GM21381 (cell line): ENCODE measurements around the gene GASK1B.

Experiments used
- ATAC-seq: cut with Tn5 transposase; IDR thresholded peaks from one replicate; pipeline ENCODE4 v1.9.1; 2021; ENCODE audit warnings: mild to moderate bottlenecking, moderate library complexity; ENCODE audit not compliant: unreplicated experiment

Gene GASK1B

DNA sequence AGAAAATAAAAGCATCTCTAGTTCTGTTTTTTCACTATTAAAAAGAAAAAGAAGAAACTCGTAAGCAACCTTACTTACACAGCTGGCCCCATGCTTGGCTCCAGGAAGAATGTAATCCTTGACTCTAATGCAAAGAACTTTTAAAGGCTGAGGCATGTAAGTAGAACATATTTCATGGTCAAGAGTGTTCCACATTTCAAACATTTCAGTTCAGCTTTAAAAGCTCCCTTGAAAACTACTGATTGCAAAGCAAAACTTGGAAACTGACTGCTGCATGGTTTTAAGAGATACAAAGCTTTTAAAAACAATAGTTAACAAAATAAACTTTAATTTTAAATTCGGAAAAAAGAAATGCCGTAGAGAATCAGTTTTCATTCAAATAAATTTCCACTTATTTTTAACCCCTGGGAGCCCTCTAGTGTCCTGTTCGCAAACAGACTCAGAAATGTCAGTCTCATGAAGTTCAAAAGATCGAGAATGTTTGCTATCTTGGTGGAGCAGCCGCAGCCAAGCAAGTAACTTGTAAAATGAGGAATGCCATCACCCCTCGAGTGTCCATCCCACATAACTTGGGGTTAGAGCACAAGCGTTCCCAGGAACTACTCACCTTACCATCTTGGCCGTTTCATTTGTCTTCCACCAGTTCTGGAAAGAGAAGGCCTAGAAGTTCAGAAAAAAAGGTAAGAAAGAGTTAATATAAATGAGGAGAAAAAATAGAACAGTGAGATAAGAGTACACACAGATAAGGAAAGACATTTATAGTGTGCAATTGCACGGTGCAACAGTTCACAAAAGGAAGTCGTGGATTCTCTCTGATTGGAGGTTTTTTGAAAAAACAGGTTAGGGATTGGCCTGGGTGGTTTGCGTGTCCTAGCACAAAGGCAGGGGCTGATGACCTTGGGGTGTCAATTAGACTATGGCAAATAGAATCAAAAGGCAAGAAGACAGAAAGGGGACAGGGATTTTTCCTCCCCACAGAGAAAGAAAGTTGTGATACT lies at the start of gene GASK1B:
Gene GASK1B (minus strand): TSS at position 765 of the 998 bp plus-strand sequence. CDS start 1,650 bp downstream, outside the sequence.
- no peak for ATAC-seq

DNA sequence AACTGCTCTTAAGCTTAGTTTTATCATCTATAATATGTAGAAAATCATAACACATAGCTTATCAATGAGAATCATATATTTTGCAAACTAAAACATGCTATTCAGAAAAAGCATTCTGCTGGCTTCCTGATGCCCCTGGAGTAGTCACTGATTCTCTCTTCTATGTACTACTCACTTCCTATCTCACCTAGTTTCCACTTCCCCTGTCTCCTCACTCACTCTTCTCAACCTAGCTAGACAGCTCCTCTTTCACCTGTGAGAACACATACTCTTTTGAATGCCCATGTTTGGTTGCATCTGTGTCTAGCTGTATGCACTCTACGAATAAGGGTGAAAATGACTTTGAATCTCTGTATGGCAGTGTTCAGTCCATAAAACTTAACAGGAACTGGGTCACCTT lies 46.8 kb upstream of the GASK1B start:
- no peak for ATAC-seq

DNA sequence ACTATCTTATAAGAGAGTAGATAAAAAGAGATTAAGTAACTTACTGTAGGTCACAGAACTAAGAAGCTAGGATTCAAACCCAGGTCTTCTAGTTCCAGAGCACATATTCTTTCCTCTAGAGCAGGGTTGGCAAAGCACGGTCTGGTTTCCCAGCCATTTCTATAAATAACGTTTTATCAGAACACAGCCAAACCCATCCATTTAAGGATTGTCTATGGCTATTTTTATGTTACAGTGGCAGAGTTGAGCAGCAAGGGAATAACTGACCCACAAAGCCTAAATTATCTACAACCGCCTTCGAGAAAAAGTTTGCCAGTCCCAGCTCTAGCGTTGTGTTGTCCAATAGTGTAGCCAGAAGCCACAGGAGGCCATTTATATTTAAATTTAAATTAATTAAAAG lies 44.9 kb upstream of the GASK1B start:
- ATAC-seq = no peak

DNA sequence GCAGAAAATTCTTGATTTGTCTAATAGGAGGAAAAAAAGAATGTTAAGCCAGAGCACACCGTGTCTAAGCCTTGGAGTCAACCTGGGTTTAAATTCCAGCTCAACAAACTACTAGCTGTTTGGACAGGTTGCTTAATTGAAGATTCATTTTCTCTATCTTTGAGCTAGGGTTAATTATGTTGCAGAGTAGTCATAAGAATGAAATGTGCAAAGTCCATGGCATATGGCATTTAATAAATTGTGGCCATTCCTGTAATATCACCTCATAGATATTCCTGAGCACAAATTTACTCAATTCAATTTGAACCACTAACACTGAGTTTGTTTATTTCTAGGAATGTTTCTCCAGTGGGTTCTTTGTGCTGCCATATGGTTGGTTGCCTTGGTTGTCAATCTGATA lies 42.0 kb upstream of the GASK1B start:
- ATAC-seq = no peak

DNA sequence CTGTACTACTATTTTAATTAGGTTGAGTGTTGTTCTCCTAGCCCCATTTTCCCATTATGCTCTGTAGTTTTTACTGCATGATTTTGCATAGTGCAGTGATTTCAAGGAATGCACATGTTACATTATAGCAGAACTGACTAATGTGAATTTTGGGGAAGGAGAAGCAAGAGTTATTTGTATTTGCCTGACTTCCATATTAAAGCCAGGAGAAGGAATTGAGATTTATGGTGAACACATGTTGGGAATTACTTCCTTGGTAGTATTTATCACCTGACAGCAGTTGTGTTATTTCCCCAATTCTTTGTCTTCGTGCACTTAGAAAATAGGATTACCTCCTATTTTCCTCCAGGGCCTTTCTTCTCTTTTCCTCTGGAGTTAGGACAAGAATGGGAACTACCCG lies 40.6 kb upstream of the GASK1B start:
- no peak for ATAC-seq

DNA sequence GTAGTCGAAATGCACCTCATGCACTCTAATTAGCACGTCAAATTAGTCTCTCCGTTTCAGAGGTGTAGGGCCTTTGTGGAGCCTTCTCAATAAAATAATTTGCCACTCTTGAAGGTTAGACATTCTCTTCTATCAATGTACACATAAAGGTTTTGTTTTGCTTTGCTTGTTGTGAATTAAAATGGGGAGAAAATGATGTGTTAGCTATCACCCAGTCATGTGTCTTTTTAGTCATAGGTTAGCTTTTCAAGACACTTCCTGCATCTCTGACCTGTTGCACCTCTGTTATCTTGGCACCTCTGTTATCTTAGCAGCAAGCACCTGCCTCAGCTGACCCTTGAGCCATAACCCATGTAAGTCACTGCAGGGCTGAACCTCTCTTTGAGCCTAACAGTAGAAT lies 38.4 kb upstream of the GASK1B start:
- no peak for ATAC-seq

DNA sequence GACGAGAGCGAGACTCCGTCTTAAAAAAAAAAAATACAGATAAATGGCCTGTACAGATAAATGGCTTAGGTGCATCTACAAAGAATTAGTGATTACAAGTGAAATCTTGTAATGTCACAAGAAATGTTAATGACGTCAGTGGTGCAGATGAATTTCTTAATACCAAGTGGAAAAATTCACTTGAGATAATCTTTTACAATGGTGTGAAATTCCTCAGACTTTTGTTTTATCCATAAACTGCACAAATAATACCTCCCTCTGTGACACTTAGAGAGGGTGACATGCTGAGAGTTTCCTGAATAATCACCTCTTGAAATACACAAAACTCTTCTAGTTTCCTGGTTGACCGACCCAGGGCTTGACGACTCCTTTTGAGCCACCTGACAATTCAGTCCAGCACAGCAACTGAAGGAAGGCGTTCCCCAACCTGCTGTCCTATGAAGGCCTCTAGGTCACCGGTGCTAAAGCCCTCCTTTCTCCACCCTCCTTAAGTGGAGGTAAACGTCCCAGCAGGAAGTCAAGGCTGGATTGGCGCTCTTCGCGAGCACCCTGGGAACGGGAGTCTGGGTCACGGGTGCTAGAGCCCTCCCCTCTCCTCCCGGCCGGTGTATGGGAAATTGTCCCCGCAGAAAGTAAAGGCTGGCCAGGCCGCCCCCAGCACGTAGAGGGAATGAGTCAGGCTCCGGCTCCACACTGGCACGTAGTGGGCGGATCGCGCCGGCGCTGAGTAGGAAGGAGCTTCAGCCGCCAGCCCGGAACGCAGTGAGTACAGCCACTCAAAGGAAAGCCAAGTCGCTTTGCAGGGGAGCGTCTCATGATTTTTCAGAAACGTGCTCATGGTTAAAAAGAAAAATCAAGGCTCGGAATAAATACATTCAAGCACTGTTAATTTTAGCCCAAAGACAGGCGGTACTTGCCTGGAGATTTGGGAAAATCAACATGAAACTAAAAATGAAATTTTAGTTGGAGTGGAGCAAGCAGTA lies 37.3 kb upstream of the GASK1B start, which contains the start of gene TMEM144:
Gene TMEM144 (plus strand): TSS at position 662 of the 983 bp plus-strand sequence. CDS start 2,182 bp downstream, outside the sequence.
- ATAC-seq = peak; percentile 91

DNA sequence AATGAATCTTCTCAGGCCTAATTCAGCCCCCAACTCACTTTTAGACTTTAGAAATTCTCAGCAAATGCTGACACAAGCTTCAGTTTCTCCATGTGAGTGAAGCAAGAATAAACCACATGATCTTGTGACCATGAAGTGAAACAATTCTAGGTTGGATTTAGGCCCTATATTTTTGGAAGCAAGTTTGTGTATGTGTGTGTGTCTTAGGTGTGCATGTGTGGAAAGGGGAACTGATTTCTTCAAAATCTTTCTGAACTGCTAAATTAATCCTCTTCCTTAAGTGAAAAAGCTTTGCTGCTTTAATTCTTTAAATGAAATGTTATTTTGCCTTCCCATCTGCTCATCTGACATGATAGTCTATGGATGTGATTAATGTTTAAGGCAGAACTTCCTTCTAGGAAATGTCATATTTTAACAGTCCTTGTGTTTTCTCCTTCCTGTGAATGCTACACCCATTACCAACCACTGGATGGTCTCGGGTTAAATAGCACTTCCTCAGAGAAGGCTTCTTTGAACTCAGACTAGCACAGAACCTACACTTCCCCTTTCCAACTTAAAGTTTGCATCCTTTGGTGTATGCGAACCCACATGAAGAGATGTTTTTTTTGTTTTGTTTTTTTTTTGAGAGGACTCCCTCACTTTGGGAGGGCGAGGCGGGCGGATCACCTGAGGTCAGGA lies 36.3 kb upstream of the GASK1B start:
- ATAC-seq = peak; percentile 49

DNA sequence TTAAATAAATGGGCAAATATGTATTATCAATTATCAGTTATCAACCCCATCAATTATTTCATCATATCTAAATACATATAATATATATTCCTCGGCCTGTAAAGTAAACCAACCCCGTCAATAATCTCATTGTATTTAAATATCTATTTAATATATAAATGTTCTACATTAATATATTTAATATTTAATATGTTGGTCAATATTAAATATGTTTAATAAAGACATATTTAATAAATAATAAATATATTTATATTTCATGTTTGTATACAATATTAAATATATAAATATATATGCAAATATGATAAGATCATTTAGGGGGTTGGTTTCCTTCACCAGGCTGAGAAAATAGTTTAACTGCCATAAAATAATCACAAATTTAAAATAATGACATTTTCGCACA lies 31.1 kb upstream of the GASK1B start:
- no peak for ATAC-seq

DNA sequence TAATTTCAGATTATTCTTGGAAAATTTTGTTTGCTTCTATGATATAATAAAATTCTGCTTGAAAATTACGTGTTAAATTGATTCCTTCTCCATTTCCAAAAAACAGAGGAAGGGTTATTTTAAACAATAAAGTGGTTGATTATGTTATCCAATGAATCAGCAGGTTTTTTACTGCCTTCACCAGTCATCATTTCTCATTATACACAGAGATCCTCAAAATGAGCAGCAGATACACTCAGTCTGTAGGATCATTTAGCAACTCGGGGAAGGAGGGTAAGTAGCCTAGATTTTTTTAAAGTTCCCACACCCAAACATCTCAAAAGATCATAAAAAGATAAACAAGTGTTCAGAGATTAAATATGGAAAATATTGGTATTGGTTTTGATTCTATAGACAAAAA lies 30.6 kb upstream of the GASK1B start:
- ATAC-seq = no peak

DNA sequence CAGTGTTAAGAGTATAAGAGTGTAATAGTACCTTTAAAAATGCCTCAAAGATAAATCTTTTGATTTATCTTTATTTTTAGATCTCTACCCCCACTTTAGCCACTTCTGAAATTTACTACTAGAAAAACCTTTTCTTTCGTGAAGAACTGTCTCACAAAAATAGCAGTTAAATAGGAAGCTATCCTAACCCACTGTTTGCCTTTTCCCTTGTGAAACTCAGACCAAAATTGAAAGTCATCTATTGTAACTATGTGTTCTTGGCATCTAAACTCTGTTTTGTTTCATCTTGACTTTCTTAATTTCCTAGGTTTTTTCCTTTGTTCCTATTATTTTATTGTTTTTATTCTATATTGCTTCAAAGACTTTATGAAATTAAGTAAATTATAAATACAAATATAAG lies 29.7 kb upstream of the GASK1B start:
- ATAC-seq = no peak

DNA sequence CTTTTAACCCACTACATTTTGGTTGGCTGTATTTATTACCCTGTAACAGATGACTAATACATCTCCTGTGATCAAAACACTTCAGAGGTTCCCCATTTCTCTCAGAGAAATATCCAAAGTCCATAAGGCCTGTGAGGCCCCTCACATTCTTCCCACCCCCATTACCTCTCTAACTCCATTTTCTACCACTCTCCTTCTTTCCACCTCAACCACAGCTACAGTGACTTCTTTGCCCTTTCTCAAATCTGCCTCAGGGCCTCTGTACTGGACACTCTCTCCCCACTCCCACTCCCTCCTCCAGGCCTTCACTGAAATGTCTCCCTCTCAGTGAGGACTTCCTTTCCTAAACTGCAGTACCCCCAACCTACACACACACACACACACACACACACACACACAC lies 29.1 kb upstream of the GASK1B start:
- ATAC-seq = no peak

DNA sequence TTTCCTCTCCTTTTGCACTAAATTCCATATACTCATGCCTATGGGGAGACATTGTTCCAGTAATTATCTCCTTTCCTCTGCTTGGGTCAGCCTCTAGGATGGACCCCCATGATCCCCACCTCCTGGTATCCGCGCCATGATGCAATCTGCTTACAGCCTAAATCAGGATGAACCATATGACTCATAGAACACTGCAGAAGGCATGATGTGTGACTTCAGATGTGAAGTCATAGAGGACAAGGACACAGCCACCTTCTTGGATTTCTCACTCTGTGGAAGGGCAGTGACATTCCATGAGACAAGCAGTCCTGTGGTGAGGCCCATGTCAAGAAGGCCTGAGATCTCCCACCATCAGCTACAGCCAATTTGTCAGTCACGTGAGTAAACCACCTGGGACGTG lies 28.5 kb upstream of the GASK1B start:
- ATAC-seq = no peak

DNA sequence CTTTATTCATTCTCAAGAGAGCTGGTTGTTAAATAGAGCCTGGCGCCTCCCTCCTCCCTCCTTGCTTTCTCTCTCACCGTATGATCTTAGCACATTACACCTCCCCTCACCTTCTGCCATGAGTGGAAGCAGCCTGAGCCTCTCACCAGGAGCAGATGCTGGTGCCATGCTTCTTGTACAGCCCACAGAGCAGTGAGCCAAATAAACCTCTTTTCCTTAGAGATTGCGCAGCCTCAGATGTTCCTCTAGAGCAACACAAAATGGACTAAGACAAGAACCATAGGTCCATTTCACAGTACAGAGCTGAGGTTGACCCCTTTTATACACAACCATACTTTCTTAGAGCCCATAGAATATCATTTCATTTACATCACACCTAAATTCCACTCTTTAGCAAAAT lies 27.4 kb upstream of the GASK1B start:
- no peak for ATAC-seq

DNA sequence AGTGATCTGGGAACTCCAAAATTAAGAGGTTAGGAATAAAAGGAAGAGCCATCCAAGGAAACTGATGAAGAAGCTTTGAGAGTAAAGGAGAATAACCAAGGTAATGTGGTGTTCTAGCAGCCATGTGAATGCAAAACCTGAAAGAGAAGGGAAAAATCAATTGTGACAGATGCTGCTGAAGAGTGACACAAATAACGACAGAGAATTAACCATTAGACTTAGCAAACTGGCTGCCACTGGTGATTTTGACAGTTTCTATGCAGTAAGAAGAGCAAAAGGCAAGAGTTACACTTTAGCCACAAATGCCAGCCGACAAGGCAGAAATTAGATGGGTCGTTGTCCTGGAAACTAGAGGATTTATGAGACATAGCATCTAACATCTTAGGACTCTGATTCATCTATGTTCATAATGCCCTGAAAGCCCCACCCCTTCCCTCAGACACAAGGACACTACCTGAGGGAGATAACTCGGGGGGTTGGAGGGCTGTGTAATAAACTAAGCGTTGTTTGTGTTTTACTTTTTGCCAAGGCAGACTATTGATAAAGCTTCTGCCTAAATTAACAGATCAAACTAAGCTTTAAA lies 24.5 kb upstream of the GASK1B start:
- no peak for ATAC-seq

DNA sequence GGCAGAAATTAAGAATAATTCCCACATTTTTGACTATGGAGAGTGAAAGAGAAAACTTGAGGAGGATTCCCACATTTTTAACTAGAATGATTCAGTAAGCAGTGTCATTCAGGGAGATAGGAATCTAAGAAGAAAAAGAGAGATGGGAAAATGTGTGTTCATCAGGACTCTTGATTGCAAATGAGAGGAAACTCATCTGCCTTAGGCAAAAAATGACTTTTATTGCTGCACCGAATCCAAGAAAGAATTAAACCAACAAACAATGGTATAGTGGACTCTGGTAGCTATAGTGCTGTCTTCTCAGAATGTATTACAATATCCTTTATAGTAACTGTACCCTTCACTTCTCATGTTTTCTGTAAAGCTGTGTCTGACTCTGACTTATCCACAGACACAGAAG lies 22.5 kb upstream of the GASK1B start:
- ATAC-seq = no peak

DNA sequence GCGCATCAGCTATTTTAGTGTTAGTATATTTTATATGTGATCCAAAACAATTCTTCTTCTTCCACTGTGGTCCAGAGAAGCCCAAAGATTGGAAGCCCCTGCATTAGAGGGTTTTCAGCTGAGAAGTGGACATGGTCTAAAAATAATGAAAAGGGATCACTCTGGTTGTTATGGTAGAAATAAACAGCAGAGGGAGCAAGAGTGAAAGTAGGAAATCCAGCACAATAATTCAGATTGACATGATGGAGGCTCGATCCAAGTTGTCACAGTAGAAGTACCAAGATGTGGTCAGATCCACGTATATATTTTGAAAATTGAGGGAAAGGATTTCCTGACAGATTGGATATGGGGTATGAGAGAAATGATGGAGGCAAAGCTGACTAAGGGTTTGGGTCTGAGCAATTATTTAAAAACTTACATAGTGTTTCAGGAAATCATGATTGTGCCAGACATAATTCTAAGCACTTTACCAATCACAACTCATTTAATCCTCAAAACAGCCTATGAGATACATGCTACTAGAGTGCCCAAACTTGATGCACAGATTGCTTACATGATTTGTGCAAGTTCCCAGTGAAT lies 20.4 kb upstream of the GASK1B start:
- ATAC-seq = no peak

DNA sequence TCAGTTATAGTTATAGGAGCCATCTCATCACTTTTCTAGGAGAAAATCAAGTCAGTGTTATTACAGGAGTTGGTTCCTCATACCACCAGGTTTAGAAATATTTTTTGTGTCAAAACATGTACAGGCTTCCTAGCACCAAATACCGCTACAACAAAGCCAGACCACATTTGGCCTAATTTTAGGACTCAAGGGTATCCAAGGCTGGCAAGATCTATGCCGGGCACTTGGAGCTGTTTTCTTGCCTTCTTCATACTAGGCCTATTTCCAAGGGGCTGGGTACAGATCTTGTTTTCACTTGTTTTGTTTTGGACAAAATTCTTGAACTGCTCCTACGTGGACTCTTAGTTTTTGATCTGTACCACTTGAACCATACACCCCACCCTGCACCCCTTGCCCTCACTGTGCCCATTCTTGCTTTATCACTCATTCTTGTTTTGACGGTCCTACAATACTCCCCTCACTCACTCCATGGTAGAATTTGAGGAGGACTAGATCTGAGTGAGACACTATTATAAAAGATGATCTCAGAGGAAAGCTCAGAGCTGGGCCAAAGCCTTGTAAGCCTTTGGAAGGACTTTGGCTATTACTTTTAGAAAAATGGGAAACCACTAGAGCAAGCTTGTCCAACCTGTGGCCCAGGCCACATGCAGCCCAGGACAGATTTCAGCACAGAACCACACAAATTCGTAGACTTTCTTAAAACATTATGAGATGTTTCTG lies 19.8 kb upstream of the GASK1B start:
- no peak for ATAC-seq

DNA sequence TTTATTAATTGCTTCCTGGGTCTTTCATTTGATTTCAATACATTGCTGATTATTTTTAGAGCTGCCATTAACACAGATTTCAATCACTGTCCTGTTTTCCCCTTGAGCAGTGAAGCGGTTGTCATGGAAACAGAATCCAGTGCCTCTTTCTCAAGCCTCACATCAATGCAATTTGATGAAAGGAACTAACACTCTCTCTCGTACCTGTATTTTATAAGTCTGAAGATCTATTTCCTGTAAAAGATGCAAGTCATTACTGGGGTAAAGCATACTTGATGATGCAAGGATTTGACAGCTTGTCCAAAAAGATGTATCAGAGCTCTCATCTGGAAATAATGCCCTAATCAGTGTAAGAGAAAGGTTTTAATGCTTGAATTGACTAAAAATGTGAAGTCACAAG lies 17.9 kb upstream of the GASK1B start:
- ATAC-seq = no peak
